H9 (cell line): ENCODE data around the gene ZNF75A. TPM values are rescaled to one million over a fixed set of nuclear protein-coding genes. Genes with fewer than 3 reads are reported as not detected.

Source experiments
- DNase-seq: peaks from one replicate; pipeline ENCODE4 v3.0.0-alpha.2; 2017
- H2AFZ ChIP-seq: one replicate; pipeline ENCODE4 v1.6.1; 2013; ENCODE audit warnings: mild to moderate bottlenecking, low read length, control low read depth, moderate library complexity
- H2AK5ac ChIP-seq: 2 replicates; pipeline ENCODE4 v1.6.1; 2013; ENCODE audit warnings: low read length, control low read depth, mixed read lengths; ENCODE audit not compliant: insufficient read length
- H2BK120ac ChIP-seq: one replicate; pipeline ENCODE4 v1.6.1; 2013; ENCODE audit warnings: low read depth, mild to moderate bottlenecking, low read length, control low read depth, inconsistent platforms; ENCODE audit not compliant: poor library complexity, severe bottlenecking
- H2BK12ac ChIP-seq: 2 replicates; pipeline ENCODE4 v1.6.1; 2013; ENCODE audit warnings: low read length, control low read depth, mixed read lengths, low read depth; ENCODE audit not compliant: insufficient read length
- H2BK15ac ChIP-seq: 2 replicates; pipeline ENCODE4 v1.6.1; 2013; ENCODE audit warnings: low read depth, low read length, control low read depth
- H2BK20ac ChIP-seq: one replicate; pipeline ENCODE4 v1.6.1; 2013; ENCODE audit warnings: low read depth, mild to moderate bottlenecking, low read length, control low read depth, inconsistent platforms; ENCODE audit not compliant: poor library complexity, severe bottlenecking
- H2BK5ac ChIP-seq: 2 replicates; pipeline ENCODE4 v1.6.1; 2013; ENCODE audit warnings: low read length, control low read depth, mixed read lengths; ENCODE audit not compliant: insufficient read length
- H3K14ac ChIP-seq: 2 replicates; pipeline ENCODE4 v1.6.1; 2013; ENCODE audit warnings: low read length, control low read depth; ENCODE audit not compliant: insufficient read depth
- H3K18ac ChIP-seq: 2 replicates; pipeline ENCODE4 v1.6.1; 2013; ENCODE audit warnings: low read depth, mild to moderate bottlenecking, mixed read lengths, low read length, control low read depth; ENCODE audit not compliant: insufficient read length
- H3K23ac ChIP-seq: 2 replicates; pipeline ENCODE4 v1.6.1; 2013; ENCODE audit warnings: low read length, control low read depth, mixed read lengths, low read depth; ENCODE audit not compliant: insufficient read length
- H3K23me2 ChIP-seq: 2 replicates; pipeline ENCODE4 v1.6.1; 2013; ENCODE audit warnings: low read depth, mild to moderate bottlenecking, mixed read lengths, low read length, control low read depth; ENCODE audit not compliant: insufficient read length, poor library complexity, severe bottlenecking
- H3K27ac ChIP-seq: 2 replicates; pipeline ENCODE4 v1.5.1; 2013; ENCODE audit warnings: low read length, control low read depth, mixed read lengths, low read depth; ENCODE audit not compliant: insufficient read length
- H3K27me3 ChIP-seq: 2 replicates; pipeline ENCODE4 v1.6.1; 2013; ENCODE audit warnings: low read length, control low read depth, inconsistent platforms; ENCODE audit not compliant: insufficient read depth
- H3K4ac ChIP-seq: 2 replicates; pipeline ENCODE4 v1.6.1; 2013; ENCODE audit warnings: low read depth, mild to moderate bottlenecking, control low read depth, inconsistent platforms, low read length, moderate library complexity
- H3K4me1 ChIP-seq: 2 replicates; pipeline ENCODE4 v1.6.1; 2013; ENCODE audit warnings: low read length, control low read depth, inconsistent platforms; ENCODE audit not compliant: insufficient read depth
- H3K4me2 ChIP-seq: 2 replicates; pipeline ENCODE4 v1.6.1; 2013; ENCODE audit warnings: low read length, control low read depth, mixed read lengths; ENCODE audit not compliant: insufficient read length, insufficient read depth
- H3K56ac ChIP-seq: 2 replicates; pipeline ENCODE4 v1.6.1; 2013; ENCODE audit warnings: low read depth, mild to moderate bottlenecking, mixed read lengths, low read length, control low read depth; ENCODE audit not compliant: insufficient read length
- H3K79me1 ChIP-seq: 2 replicates; pipeline ENCODE4 v1.6.1; 2013; ENCODE audit warnings: low read depth, mild to moderate bottlenecking, moderate library complexity, low read length, control low read depth, inconsistent platforms; ENCODE audit not compliant: insufficient read depth, poor library complexity, severe bottlenecking
- H3K79me2 ChIP-seq: 2 replicates; pipeline ENCODE4 v1.6.1; 2013; ENCODE audit warnings: low read length, control low read depth, inconsistent platforms; ENCODE audit not compliant: insufficient read depth
- H3K9ac ChIP-seq: 2 replicates; pipeline ENCODE4 v1.6.1; 2013; ENCODE audit warnings: low read length, control low read depth, mixed read lengths; ENCODE audit not compliant: insufficient read length; ENCODE audit errors: extremely low read depth
- H3K9me3 ChIP-seq: one replicate; pipeline ENCODE4 v1.6.1; 2013; ENCODE audit warnings: low read depth, low read length, inconsistent platforms; ENCODE audit not compliant: control insufficient read depth
- H3T11ph ChIP-seq: one replicate; pipeline ENCODE4 v1.6.1; 2013; ENCODE audit warnings: mild to moderate bottlenecking, low read length, control low read depth, inconsistent platforms
- H4K20me1 ChIP-seq: one replicate; pipeline ENCODE4 v1.6.1; 2013; ENCODE audit not compliant: control insufficient read depth, insufficient read length, insufficient read depth
- H4K5ac ChIP-seq: 2 replicates; pipeline ENCODE4 v1.6.1; 2013; ENCODE audit warnings: low read depth, mild to moderate bottlenecking, mixed read lengths, low read length, control low read depth; ENCODE audit not compliant: insufficient read length
- H4K8ac ChIP-seq: replicated peaks from 2 replicates; pipeline ENCODE4 v1.6.1; 2013; ENCODE audit warnings: low read length, control low read depth, mixed read lengths, low read depth; ENCODE audit not compliant: insufficient read length
- H4K91ac ChIP-seq: 2 replicates; pipeline ENCODE4 v1.6.1; 2013; ENCODE audit warnings: low read depth, mild to moderate bottlenecking, moderate library complexity, mixed read lengths, low read length, control low read depth; ENCODE audit not compliant: insufficient read length
- H3K27ac Mint-ChIP-seq, 3 experiments: 2 replicates in 2 of 3; 3 replicates in 1 of 3; pipeline ENCODE4 v1.8.0; 2020 to 2021; ENCODE audit warnings: mixed read lengths in 3 of 3, mild to moderate bottlenecking in 1 of 3, moderate library complexity in 1 of 3
- H3K27me3 Mint-ChIP-seq: 2 replicates; pipeline ENCODE4 v1.8.0; 2021; ENCODE audit warnings: low read depth, mild to moderate bottlenecking, moderate library complexity, mixed read lengths
- H3K36me3 Mint-ChIP-seq, 3 experiments: 2 replicates in 2 of 3; 3 replicates in 1 of 3; pipeline ENCODE4 v1.8.0; 2020 to 2021; ENCODE audit warnings: low read depth in 3 of 3, mixed read lengths in 3 of 3; ENCODE audit not compliant: insufficient read depth in 1 of 3
- H3K4me1 Mint-ChIP-seq, 2 experiments: 2 replicates each; pipeline ENCODE4 v1.8.0; 2020; ENCODE audit warnings: mixed read lengths in 2 of 2
- H3K4me3 Mint-ChIP-seq, 2 experiments: 2 replicates in 1 of 2; 3 replicates in 1 of 2; pipeline ENCODE4 v1.8.0; 2020 to 2021; ENCODE audit warnings: mild to moderate bottlenecking in 2 of 2, mixed read lengths in 2 of 2, moderate library complexity in 1 of 2
- H3K9me3 Mint-ChIP-seq, 2 experiments: 2 replicates in 1 of 2; 3 replicates in 1 of 2; pipeline ENCODE4 v1.8.0; 2020; ENCODE audit warnings: mild to moderate bottlenecking in 2 of 2, mixed read lengths in 2 of 2, moderate library complexity in 1 of 2
- WGBS: extraction: QIAGEN DNeasy Blood & Tissue Kit; methylation state at CpG from one replicate; pipeline ENCODE4 v1.1.7; 2013; ENCODE audit warnings: missing lambda C conversion rate, low lambda C conversion rate, mixed read lengths; ENCODE audit not compliant: insufficient read length; ENCODE audit errors: extremely low coverage; 5-methylcytosine and 5-hydroxymethylcytosine counted together
- total RNA-seq: library from RNA; stranded (reverse); gene quantifications from 2 replicates; pipeline ENCODE4 v1.2.1, GENCODE V29; 2021
- TF ChIP-seq, protein P1 (sequence below): fragments of 200-600 bp; sonication (generic); conservative IDR thresholded peaks from 3 replicates; pipeline ENCODE4 v1.8.0; 2021; ENCODE audit warnings: antibody characterized with exemption, mild to moderate bottlenecking

The ZNF75A gene
- total RNA-seq, 1 experiment from 2014 or later, result 42.4 TPM

GRCh38 chr16:3364774-3365427 lies 59.6 kb downstream of the ZNF75A start:
- Histone ChIP-seq H3K56ac (no peak overlapping the region), H4K5ac (no peak overlapping the region), H3K18ac (no peak overlapping the region), H4K91ac (no peak overlapping the region), H2BK15ac (no peak overlapping the region), H2BK20ac (no peak overlapping the region), H3K79me2 (no peaks in the 10 kb centered on the region), H3K27me3 (no peaks in the 10 kb centered on the region), H3K4me2 (no peak overlapping the region), H2BK12ac (no peak overlapping the region), H3K79me1 (no peaks in the 10 kb centered on the region), H2BK120ac (no peak overlapping the region), H3K14ac (no peak overlapping the region), H3T11ph (no peak overlapping the region), H4K8ac (no peak overlapping the region), H2AK5ac (no peak overlapping the region), H2AFZ (no peak overlapping the region), H3K9me3 (no peaks in the 10 kb centered on the region), H3K9ac (no peak overlapping the region), H3K23me2 (no peaks in the 10 kb centered on the region), H3K23ac (no peak overlapping the region), H2BK5ac (no peak overlapping the region), H3K4ac (no peak overlapping the region), H4K20me1 (no peaks in the 10 kb centered on the region), H3K27ac (no peak overlapping the region), H3K4me1 (no peaks in the 10 kb centered on the region)
- no peak overlapping the region for H3K27ac Mint-ChIP-seq
- WGBS, result no CpG with 5 or more reads among the region's 42 CpGs
- no peaks in the 10 kb centered on the region for H3K36me3 Mint-ChIP-seq
- peak; percentile 36 for DNase-seq
- TF ChIP-seq, protein P1, sequence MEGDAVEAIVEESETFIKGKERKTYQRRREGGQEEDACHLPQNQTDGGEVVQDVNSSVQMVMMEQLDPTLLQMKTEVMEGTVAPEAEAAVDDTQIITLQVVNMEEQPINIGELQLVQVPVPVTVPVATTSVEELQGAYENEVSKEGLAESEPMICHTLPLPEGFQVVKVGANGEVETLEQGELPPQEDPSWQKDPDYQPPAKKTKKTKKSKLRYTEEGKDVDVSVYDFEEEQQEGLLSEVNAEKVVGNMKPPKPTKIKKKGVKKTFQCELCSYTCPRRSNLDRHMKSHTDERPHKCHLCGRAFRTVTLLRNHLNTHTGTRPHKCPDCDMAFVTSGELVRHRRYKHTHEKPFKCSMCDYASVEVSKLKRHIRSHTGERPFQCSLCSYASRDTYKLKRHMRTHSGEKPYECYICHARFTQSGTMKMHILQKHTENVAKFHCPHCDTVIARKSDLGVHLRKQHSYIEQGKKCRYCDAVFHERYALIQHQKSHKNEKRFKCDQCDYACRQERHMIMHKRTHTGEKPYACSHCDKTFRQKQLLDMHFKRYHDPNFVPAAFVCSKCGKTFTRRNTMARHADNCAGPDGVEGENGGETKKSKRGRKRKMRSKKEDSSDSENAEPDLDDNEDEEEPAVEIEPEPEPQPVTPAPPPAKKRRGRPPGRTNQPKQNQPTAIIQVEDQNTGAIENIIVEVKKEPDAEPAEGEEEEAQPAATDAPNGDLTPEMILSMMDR, result no peak
- H3K9me3 Mint-ChIP-seq, result peaks cover 39 to 46% of the 10 kb centered on the region in 2 experiments
- no peaks in the 10 kb centered on the region for H3K4me1 Mint-ChIP-seq
- H3K27me3 Mint-ChIP-seq, result peaks cover 18% of the 10 kb centered on the region
- no peak overlapping the region for H3K4me3 Mint-ChIP-seq

Other genes with a start within 250 kb of the ZNF75A start
- gene IL32, start 239.9 kb upstream of the ZNF75A start, total RNA-seq, result 2.0 and 2.6 TPM in 2 replicates
- gene ZSCAN10, start 206.2 kb upstream of the ZNF75A start, total RNA-seq, result 207 and 212 TPM in 2 replicates
- 16.8 and 18.8 TPM in 2 replicates for gene ZNF205, start 192.9 kb upstream of the ZNF75A start, total RNA-seq
- 6.2 and 6.4 TPM in 2 replicates for gene ZNF213, start 170.5 kb upstream of the ZNF75A start, total RNA-seq
- not detected in 2 replicates for gene OR1F1, start 117.3 kb upstream of the ZNF75A start, total RNA-seq
- gene ZNF200, start 70.3 kb upstream of the ZNF75A start, total RNA-seq, result 14.8 and 14.9 TPM in 2 replicates
- gene MEFV, start 48.9 kb upstream of the ZNF75A start, total RNA-seq, result not detected in 2 replicates
- gene ZNF263, start 22.0 kb upstream of the ZNF75A start, total RNA-seq, result 35.7 and 36.3 TPM in 2 replicates
- gene TIGD7, start 67 bp upstream of the ZNF75A start, total RNA-seq, result 4.1 and 4.2 TPM in 2 replicates
- not detected in 2 replicates for gene OR2C1, start 50.4 kb downstream of the ZNF75A start, total RNA-seq
- 18.0 and 20.0 TPM in 2 replicates for gene ZSCAN32, start 95.5 kb downstream of the ZNF75A start, total RNA-seq
- 10.8 and 11.1 TPM in 2 replicates for gene ZNF174, start 95.7 kb downstream of the ZNF75A start, total RNA-seq
- gene ZNF597, start 138.0 kb downstream of the ZNF75A start, total RNA-seq, result 3.4 and 3.5 TPM in 2 replicates
- 49.3 and 50.4 TPM in 2 replicates for gene NAA60, start 138.2 kb downstream of the ZNF75A start, total RNA-seq
- gene C16orf90, start 190.0 kb downstream of the ZNF75A start, total RNA-seq, result not detected in 2 replicates
- 10.6 and 13.4 TPM in 2 replicates for gene CLUAP1, start 195.5 kb downstream of the ZNF75A start, total RNA-seq